Thyroid gland (tissue), 4 donors: ENCODE results near the gene VAMP2. TPM values are rescaled to one million over a fixed set of nuclear protein-coding genes. Genes with fewer than 3 reads are reported as not detected.

Experiments used
- DNase-seq, 2 donors: peaks; one replicate each; pipeline ENCODE4 v3.0.0-alpha.2; 2019
- H3K27ac ChIP-seq, 3 donors: fragments of 200-600 bp; sonication (generic); 1 replicate in 2 of 3; 2 replicates in 1 of 3; pipeline ENCODE4 v1.5.1; 2016 to 2019; ENCODE audit warnings: mild to moderate bottlenecking in 1 of 3, moderate library complexity in 1 of 3
- H3K27me3 ChIP-seq: fragments of 200-600 bp; sonication (generic); one replicate; pipeline ENCODE4 v1.5.1; 2019
- H3K36me3 ChIP-seq, 2 donors: fragments of 200-600 bp; sonication (generic); one replicate each; pipeline ENCODE4 v1.5.1; 2016 to 2019
- H3K4me1 ChIP-seq, 2 donors: fragments of 200-600 bp; sonication (generic); one replicate each; pipeline ENCODE4 v1.5.1; 2017 to 2019
- H3K4me3 ChIP-seq, 3 donors: fragments of 200-600 bp; sonication (generic); replicated peaks in 1 of 3; 1 replicate in 2 of 3; 2 replicates in 1 of 3; pipeline ENCODE4 v1.5.1; 2016; ENCODE audit warnings: mild to moderate bottlenecking in 1 of 3
- H3K9me3 ChIP-seq: fragments of 200-600 bp; sonication (generic); one replicate; pipeline ENCODE4 v1.5.1; 2017
- POLR2A ChIP-seq, 2 donors: fragments of 450-650 bp; IDR thresholded peaks; one replicate each; pipeline ENCODE4 v1.6.1; 2017; ENCODE audit warnings: antibody characterized with exemption in 2 of 2, mild to moderate bottlenecking in 2 of 2, moderate library complexity in 1 of 2
- WGBS, 2 donors: methylation state at CpG; one replicate each; pipeline ENCODE4 v1.1.5; 2017; 5-methylcytosine and 5-hydroxymethylcytosine counted together
- intact Hi-C: fragments of 100-400 bp; cut with DNase I; formaldehyde crosslinking; loops from one replicate; pipeline ENCODE4 v1.15.1; 2023
- total RNA-seq, 4 donors: library from RNA; depleted of rRNA; stranded (reverse); fragments of >200 nt; gene quantifications; one replicate each; pipeline ENCODE4 v1.2.3, GENCODE V29; 2016
- TF ChIP-seq, protein P1 (sequence below), 6 experiments: fragments of 200-600 bp in 3 of 6; fragments of 450-650 bp in 3 of 6; sonication (generic) in 3 of 6; IDR thresholded peaks; one replicate each; pipeline ENCODE4 v1.5.1; 2016 to 2019; ENCODE audit warnings: antibody characterized with exemption in 6 of 6, mild to moderate bottlenecking in 2 of 6, inconsistent platforms in 1 of 6, moderate library complexity in 1 of 6

VAMP2 gene
- total RNA-seq, 4 donors from 2014 or later = 30.6 to 35.2 (median 33.4) TPM

DNA sequence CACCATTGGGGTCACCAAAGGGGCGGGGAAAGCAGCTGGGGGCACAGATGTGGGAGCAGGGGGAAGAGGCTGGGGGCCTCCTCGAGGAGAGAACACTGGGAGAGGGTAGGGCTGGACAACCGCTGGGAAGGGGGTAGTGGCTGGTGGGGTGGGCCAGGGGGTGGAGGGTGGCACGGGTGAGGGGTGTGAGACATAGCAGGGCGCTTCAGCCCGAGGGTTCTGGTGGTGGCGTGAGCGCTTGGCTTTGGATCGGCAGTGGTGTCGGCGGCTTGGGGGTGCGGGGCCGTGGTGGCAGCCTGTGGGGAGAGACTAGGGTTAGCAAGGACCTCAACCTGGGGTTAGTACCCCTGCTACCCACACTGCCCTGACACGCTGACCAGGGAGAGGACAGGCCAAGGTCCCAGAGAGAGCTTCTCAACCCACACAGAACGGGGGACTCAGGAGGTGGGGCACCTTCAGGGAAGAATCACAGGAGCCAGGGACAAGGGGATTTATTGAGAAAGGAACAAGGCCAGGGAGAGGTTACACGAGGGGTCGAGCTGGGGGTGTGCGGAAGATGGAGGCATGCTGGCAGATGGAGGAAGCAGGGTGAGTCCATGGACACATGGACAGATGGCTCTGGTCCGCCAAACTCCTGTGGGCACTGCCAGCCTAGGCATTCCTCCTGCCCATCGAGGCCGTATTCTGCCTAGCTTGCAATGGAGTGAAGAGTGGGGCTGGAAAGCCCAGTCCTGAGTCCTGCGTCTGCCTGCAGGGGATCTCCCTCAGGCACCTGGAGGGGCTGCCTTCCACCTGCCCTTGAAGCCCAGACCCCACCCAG lies 19.0 kb downstream of the VAMP2 start:
- Histone ChIP-seq H3K4me1 (peaks cover 10 to 25% of the 10 kb centered on the region in 2 donors), H3K4me3 (no peak overlapping the region), H3K9me3 (no peaks in the 10 kb centered on the region), H3K27ac (no peak overlapping the region), H3K36me3 (peaks cover 93 to 97% of the 10 kb centered on the region in 2 donors), H3K27me3 (no peaks in the 10 kb centered on the region)
- intact Hi-C loops = loop anchor here (10.0 kb wide), 1 partner anchor 299 kb away; no protein-coding TSS in a partner anchor
- no peak for DNase-seq
- WGBS, 2 donors = 92% methylated on average over 21 to 22 of the region's 22 CpGs
- no peak for TF ChIP-seq POLR2A (IDR thresholded peaks at IDR 0.05)
- TF ChIP-seq, protein P1, sequence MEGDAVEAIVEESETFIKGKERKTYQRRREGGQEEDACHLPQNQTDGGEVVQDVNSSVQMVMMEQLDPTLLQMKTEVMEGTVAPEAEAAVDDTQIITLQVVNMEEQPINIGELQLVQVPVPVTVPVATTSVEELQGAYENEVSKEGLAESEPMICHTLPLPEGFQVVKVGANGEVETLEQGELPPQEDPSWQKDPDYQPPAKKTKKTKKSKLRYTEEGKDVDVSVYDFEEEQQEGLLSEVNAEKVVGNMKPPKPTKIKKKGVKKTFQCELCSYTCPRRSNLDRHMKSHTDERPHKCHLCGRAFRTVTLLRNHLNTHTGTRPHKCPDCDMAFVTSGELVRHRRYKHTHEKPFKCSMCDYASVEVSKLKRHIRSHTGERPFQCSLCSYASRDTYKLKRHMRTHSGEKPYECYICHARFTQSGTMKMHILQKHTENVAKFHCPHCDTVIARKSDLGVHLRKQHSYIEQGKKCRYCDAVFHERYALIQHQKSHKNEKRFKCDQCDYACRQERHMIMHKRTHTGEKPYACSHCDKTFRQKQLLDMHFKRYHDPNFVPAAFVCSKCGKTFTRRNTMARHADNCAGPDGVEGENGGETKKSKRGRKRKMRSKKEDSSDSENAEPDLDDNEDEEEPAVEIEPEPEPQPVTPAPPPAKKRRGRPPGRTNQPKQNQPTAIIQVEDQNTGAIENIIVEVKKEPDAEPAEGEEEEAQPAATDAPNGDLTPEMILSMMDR (IDR thresholded peaks at IDR 0.05) = no peak

DNA sequence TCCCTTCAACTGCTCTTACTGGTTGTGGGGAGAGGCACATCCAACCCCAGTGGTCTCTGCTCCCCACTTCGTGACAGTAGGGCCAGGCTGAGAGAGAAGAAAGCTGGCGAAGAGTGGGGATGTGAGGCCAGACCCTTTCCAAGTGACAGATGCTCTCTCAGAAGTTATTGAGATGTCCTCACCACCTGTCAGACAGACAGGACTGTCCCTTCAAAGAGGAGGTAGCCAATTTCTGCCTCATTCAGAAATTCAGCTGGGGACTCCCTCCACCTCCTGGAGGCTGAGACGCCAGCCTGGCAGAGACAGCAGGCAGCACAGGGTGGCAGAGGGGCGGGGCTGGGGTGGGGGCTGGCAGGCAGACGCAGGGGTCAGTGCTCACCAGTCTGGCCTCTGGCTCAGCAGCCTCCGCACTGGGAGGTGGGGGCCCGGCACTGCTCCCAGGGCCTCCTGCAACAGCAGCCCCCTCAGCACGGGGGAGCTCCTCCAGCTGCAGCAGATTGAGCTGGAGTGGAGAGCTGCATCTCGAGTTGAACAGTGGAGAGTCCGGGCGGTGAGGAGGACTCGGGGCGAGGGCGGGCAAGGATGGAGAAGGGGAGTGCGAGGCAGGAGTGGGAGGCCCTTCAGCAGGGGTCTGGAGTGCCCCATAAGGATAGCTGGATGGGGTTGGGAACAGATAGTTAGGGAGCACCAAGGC lies 19.7 kb downstream of the VAMP2 start:
- Histone ChIP-seq H3K27me3 (no peaks in the 10 kb centered on the region), H3K27ac (no peak overlapping the region), H3K36me3 (peaks cover 86 to 89% of the 10 kb centered on the region in 2 donors), H3K4me1 (peaks cover 15 to 30% of the 10 kb centered on the region in 2 donors), H3K4me3 (no peak overlapping the region), H3K9me3 (no peaks in the 10 kb centered on the region)
- DNase-seq = no peak
- 91 to 93% methylated on average over 8 to 14 of the region's 15 CpGs for WGBS, 2 donors
- intact Hi-C loops = loop anchor here (10.0 kb wide), 1 partner anchor 298 kb away; no protein-coding TSS in a partner anchor
- TF ChIP-seq, protein P1 (IDR thresholded peaks at IDR 0.05) = no peak
- TF ChIP-seq POLR2A (IDR thresholded peaks at IDR 0.05) = no peak

DNA sequence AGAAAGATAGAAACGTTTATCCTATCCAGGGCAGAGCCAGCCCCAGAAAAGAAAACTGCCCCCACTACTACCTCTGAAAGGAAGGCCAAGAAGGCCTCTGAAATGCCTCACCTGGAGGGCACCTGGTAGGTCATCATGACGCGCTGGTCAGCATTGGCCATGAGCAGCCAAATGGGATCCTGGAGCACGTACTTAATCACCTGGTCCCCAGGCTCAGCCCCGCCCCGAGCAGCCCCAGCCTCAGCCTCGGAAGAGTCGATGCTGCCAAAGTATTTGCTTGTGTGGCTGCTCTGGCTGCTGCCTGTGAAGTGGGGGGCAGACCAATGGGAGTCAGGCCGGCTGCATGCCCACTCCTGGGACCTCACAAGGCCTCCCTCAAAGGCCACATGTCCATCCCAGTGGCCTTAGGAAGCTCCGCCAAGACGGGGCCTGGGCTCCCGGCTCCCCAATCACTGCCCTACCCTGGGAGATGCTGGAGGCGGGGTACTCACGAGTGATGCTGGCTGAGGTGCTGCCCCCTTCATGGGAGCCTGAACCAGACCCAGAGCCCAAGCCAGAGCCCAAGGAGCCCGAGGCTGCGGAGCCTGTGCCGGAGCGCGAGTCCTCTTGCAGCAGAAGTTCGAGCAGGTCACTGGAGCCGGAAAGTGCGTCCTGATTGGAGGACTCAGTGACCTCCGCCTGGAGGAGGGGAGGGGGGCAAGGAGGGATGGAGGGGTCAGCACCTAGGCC lies 20.4 kb downstream of the VAMP2 start:
- intact Hi-C loops = loop anchor here (10.0 kb wide), 1 partner anchor 298 kb away; no protein-coding TSS in a partner anchor
- Histone ChIP-seq H3K27ac (no peak overlapping the region), H3K36me3 (peaks cover 79 to 82% of the 10 kb centered on the region in 2 donors), H3K4me3 (no peak overlapping the region), H3K27me3 (no peaks in the 10 kb centered on the region), H3K4me1 (peaks cover 19 to 35% of the 10 kb centered on the region in 2 donors), H3K9me3 (no peaks in the 10 kb centered on the region)
- TF ChIP-seq, protein P1 (IDR thresholded peaks at IDR 0.05) = no peak
- TF ChIP-seq POLR2A (IDR thresholded peaks at IDR 0.05) = no peak
- WGBS, 2 donors = 90 to 93% methylated on average over 6 to 15 of the region's 23 CpGs
- no peak for DNase-seq

DNA sequence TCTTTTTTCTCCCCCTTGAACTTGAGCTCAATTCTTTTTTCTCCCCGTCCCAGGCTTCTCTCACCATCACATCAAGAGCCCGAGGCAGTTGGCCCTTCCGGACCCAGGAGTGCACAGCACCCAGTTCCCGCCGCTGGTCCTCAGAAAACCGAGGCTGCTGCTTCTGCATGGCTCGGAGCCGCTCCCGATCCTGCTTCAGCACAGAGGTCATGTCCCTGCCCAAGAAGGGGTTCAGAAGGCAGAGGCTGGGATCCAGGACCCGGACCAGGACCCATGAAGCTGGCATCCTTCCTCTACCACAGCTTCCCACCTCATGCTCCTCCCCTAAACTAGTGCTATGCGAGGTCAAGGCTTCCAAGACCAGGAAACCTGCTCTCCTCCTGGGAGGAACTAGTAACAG lies 21.0 kb downstream of the VAMP2 start:
- TF ChIP-seq, protein P1 (IDR thresholded peaks at IDR 0.05) = no peak
- no peak for TF ChIP-seq POLR2A (IDR thresholded peaks at IDR 0.05)
- Histone ChIP-seq H3K4me1 (peaks cover 19 to 35% of the 10 kb centered on the region in 2 donors), H3K4me3 (no peak overlapping the region), H3K9me3 (no peaks in the 10 kb centered on the region), H3K36me3 (peaks cover 73 to 77% of the 10 kb centered on the region in 2 donors), H3K27ac (no peak overlapping the region), H3K27me3 (no peaks in the 10 kb centered on the region)
- no peak for DNase-seq
- 92 to 94% methylated on average over 10 to 11 of the region's 11 CpGs for WGBS, 2 donors
- intact Hi-C loops = loop anchor here (10.0 kb wide), 1 partner anchor 297 kb away; no protein-coding TSS in a partner anchor
